DOHH2 (cell line): ENCODE results near the gene CRK.

Experiments used
- H3F3A ChIP-seq: fragments of 200-600 bp; sonication (generic), shearing (Covaris generic); 2 replicates; pipeline ENCODE4 v1.6.0; 2016; ENCODE audit warnings: antibody characterized with exemption, mild to moderate bottlenecking; ENCODE audit not compliant: control insufficient read depth, insufficient read depth
- H3K27ac ChIP-seq: fragments of 200-600 bp; sonication (generic); 2 replicates; pipeline ENCODE4 v1.5.1; 2014; ENCODE audit warnings: low read depth, mild to moderate bottlenecking, low read length, moderate library complexity
- H3K27me3 ChIP-seq: fragments of 200-600 bp; sonication (generic); 2 replicates; pipeline ENCODE4 v1.6.1; 2014; ENCODE audit warnings: mild to moderate bottlenecking, low read length, mixed read lengths; ENCODE audit not compliant: control insufficient read depth
- H3K36me3 ChIP-seq: fragments of 200-600 bp; sonication (generic); 2 replicates; pipeline ENCODE4 v1.6.1; 2014; ENCODE audit warnings: mild to moderate bottlenecking, low read length, moderate library complexity, mixed read lengths; ENCODE audit not compliant: control insufficient read depth
- H3K4me1 ChIP-seq: fragments of 200-600 bp; sonication (generic); 2 replicates; pipeline ENCODE4 v1.6.1; 2014; ENCODE audit warnings: mild to moderate bottlenecking, low read length, mixed read lengths; ENCODE audit not compliant: control insufficient read depth
- H3K4me2 ChIP-seq: fragments of 200-600 bp; sonication (generic); 2 replicates; pipeline ENCODE4 v1.6.0; 2014; ENCODE audit warnings: mild to moderate bottlenecking, low read length, moderate library complexity
- H3K4me3 ChIP-seq: fragments of 200-600 bp; sonication (generic); 2 replicates; pipeline ENCODE4 v1.5.1; 2014; ENCODE audit warnings: mild to moderate bottlenecking, low read length, mixed read lengths
- H3K79me2 ChIP-seq: fragments of 200-600 bp; sonication (generic); 2 replicates; pipeline ENCODE4 v1.6.1; 2014; ENCODE audit warnings: mild to moderate bottlenecking, low read length, mixed read lengths; ENCODE audit not compliant: control insufficient read depth
- H3K9me2 ChIP-seq: fragments of 200-600 bp; sonication (generic); replicated peaks from 2 replicates; pipeline ENCODE4 v1.6.1; 2014; ENCODE audit warnings: mild to moderate bottlenecking, low read length, mixed read lengths; ENCODE audit not compliant: control insufficient read depth
- H3K9me3 ChIP-seq: fragments of 200-600 bp; sonication (generic); 2 replicates; pipeline ENCODE4 v1.6.1; 2014; ENCODE audit warnings: antibody characterized with exemption, low read length, mixed read lengths; ENCODE audit not compliant: control insufficient read depth, insufficient read depth
- H4K20me1 ChIP-seq: fragments of 200-600 bp; sonication (generic); 2 replicates; pipeline ENCODE4 v1.6.0; 2014; ENCODE audit warnings: low read depth, mild to moderate bottlenecking, antibody characterized with exemption, low read length, moderate library complexity; ENCODE audit not compliant: control insufficient read depth, insufficient read depth
- CTCF ChIP-seq: fragments of 200-600 bp; sonication (generic); IDR thresholded peaks from one replicate; pipeline ENCODE4 v1.5.1; 2014; ENCODE audit warnings: antibody characterized with exemption, mild to moderate bottlenecking, low read depth, low read length; ENCODE audit not compliant: poor library complexity, severe bottlenecking
- EZH2phosphoT487 ChIP-seq: fragments of 200-600 bp; sonication (generic); IDR thresholded peaks from 2 replicates; pipeline ENCODE4 v1.6.1; 2017; ENCODE audit warnings: borderline replicate concordance, mild to moderate bottlenecking, antibody characterized with exemption, low read length, moderate library complexity, mixed read lengths

Gene CRK

GRCh38 chr17:1503699-1504098 lies 47.7 kb upstream of the CRK start:
- H4K20me1 ChIP-seq: no peaks in the 10 kb centered on the region
- no peak overlapping the region for H3K4me2 ChIP-seq
- H3F3A ChIP-seq: no peaks in the 10 kb centered on the region
- H3K27ac ChIP-seq: no peak overlapping the region
- no peaks in the 10 kb centered on the region for H3K4me1 ChIP-seq
- no peaks in the 10 kb centered on the region for H3K27me3 ChIP-seq
- H3K36me3 ChIP-seq: peaks cover 4% of the 10 kb centered on the region; the same call in 1 of the 2 replicates
- H3K79me2 ChIP-seq: no peaks in the 10 kb centered on the region
- H3K9me3 ChIP-seq: no peaks in the 10 kb centered on the region
- no peaks in the 10 kb centered on the region for H3K9me2 ChIP-seq
- no peak overlapping the region for H3K4me3 ChIP-seq
- TF ChIP-seq EZH2phosphoT487 (no peak), CTCF (no peak)

GRCh38 chr17:1498869-1499268 lies 42.8 kb upstream of the CRK start:
- Histone ChIP-seq H3K27me3 (no peaks in the 10 kb centered on the region), H3F3A (no peaks in the 10 kb centered on the region), H3K36me3 (no peaks in the 10 kb centered on the region), H3K4me2 (no peak overlapping the region), H3K9me2 (no peaks in the 10 kb centered on the region), H4K20me1 (no peaks in the 10 kb centered on the region), H3K27ac (no peak overlapping the region), H3K79me2 (no peaks in the 10 kb centered on the region), H3K9me3 (no peaks in the 10 kb centered on the region), H3K4me1 (no peaks in the 10 kb centered on the region), H3K4me3 (no peak overlapping the region)
- TF ChIP-seq EZH2phosphoT487: no peak
- no peak for TF ChIP-seq CTCF

GRCh38 chr17:1498233-1498632 lies 42.2 kb upstream of the CRK start:
- Histone ChIP-seq H3K4me1 (peaks cover 2% of the 10 kb centered on the region), H3K27me3 (no peaks in the 10 kb centered on the region), H3K9me3 (no peaks in the 10 kb centered on the region), H3K79me2 (no peaks in the 10 kb centered on the region), H3K36me3 (no peaks in the 10 kb centered on the region), H4K20me1 (no peaks in the 10 kb centered on the region), H3K27ac (no peak overlapping the region), H3K9me2 (no peaks in the 10 kb centered on the region), H3K4me2 (no peak overlapping the region), H3K4me3 (no peak overlapping the region), H3F3A (no peaks in the 10 kb centered on the region)
- no peak for TF ChIP-seq CTCF
- TF ChIP-seq EZH2phosphoT487: no peak

GRCh38 chr17:1497831-1498230 lies 41.8 kb upstream of the CRK start:
- Histone ChIP-seq H4K20me1 (no peaks in the 10 kb centered on the region), H3K4me1 (peaks cover 6% of the 10 kb centered on the region), H3K79me2 (no peaks in the 10 kb centered on the region), H3K9me3 (no peaks in the 10 kb centered on the region), H3F3A (no peaks in the 10 kb centered on the region), H3K4me2 (no peak overlapping the region), H3K4me3 (no peak overlapping the region), H3K9me2 (no peaks in the 10 kb centered on the region), H3K27me3 (peaks cover under 1% of the 10 kb centered on the region; the same call in 1 of the 2 replicates), H3K27ac (no peak overlapping the region), H3K36me3 (no peaks in the 10 kb centered on the region)
- no peak for TF ChIP-seq EZH2phosphoT487
- TF ChIP-seq CTCF: no peak
